ENCODE measurements around the gene SMPDL3A. TPM values are rescaled to one million over a fixed set of nuclear protein-coding genes. Genes with fewer than 3 reads are reported as not detected.

SMPDL3A gene
- polyA plus RNA-seq, 2 of the 4 experiments (the other 2 are of a cell fraction), result 2.0 to 3.3 TPM

DNA sequence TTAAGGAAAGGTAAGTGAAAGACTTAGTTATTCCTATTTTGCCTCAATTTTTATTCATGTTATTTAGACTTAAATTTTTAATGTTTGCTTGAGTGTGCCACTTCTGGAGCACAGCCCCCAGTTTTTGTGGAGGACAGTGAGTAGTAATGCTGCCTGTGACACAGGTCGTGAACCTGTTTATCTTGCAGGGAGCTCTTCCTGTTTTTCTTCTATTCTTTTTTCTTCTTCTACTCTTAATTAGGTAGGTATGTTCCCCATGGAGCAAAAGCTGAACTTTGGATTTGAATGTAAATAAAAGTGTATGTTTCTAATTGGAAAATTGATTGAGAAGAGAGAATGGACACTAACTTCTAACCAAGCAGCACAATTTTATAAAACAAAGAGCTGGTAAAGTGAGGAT lies 12.3 kb downstream of the SMPDL3A start:
- POLR2A ChIA-PET, result no interaction called here
- Histone ChIP-seq H3K4me3 (no peak overlapping the region), H3K9me3 (no peaks in the 10 kb centered on the region), H3K4me2 (no peak overlapping the region), H3K27ac (no peak overlapping the region), H3K4me1 (peaks cover 32% of the 10 kb centered on the region)
- ATAC-seq (no peak), FAIRE-seq (no peak), DNase-seq (ENCODE audit: low read depth in 1 of 2, low spot score in 1 of 2) (no peak)
- TF ChIP-seq GATA3 (IDR thresholded peaks at IDR 0.05; ENCODE audit: borderline replicate concordance), result no peak
- no peak for TF ChIP-seq NFE2L2 (conservative IDR thresholded peaks at IDR 0.05; ENCODE audit: low read length)
- no peak for TF ChIP-seq RFX5 (IDR thresholded peaks at IDR 0.05)
- no peak for TF ChIP-seq NPAS2 (CRISPR knock-in tag; IDR thresholded peaks at IDR 0.05; ENCODE audit: borderline replicate concordance)
- TF ChIP-seq FOXS1 (CRISPR knock-in tag; IDR thresholded peaks at IDR 0.05), result no peak
- TF ChIP-seq CHD2 (IDR thresholded peaks at IDR 0.05; ENCODE audit: low read length, partially characterized antibody), result no peak
- TF ChIP-seq SREBF2 (IDR thresholded peaks at IDR 0.05), result no peak
- TF ChIP-seq, protein P1, sequence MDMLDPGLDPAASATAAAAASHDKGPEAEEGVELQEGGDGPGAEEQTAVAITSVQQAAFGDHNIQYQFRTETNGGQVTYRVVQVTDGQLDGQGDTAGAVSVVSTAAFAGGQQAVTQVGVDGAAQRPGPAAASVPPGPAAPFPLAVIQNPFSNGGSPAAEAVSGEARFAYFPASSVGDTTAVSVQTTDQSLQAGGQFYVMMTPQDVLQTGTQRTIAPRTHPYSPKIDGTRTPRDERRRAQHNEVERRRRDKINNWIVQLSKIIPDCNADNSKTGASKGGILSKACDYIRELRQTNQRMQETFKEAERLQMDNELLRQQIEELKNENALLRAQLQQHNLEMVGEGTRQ (IDR thresholded peaks at IDR 0.05), result no peak
- no peak for TF ChIP-seq POLR2AphosphoS2 (conservative IDR thresholded peaks at IDR 0.05; ENCODE audit: low read length)
- no peak for TF ChIP-seq EP300 (IDR thresholded peaks at IDR 0.05)
- no peak for TF ChIP-seq SMC3 (IDR thresholded peaks at IDR 0.05)
- TF ChIP-seq, protein P2, sequence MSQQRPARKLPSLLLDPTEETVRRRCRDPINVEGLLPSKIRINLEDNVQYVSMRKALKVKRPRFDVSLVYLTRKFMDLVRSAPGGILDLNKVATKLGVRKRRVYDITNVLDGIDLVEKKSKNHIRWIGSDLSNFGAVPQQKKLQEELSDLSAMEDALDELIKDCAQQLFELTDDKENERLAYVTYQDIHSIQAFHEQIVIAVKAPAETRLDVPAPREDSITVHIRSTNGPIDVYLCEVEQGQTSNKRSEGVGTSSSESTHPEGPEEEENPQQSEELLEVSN (IDR thresholded peaks at IDR 0.05; ENCODE audit: borderline replicate concordance, low read depth), result no peak
- TF ChIP-seq HOXA7 (CRISPR knock-in tag; IDR thresholded peaks at IDR 0.05), result no peak
- no peak for TF ChIP-seq MYC (IDR thresholded peaks at IDR 0.05; ENCODE audit: borderline replicate concordance, low read length)
- no peak for TF ChIP-seq ZNF302 (CRISPR knock-in tag; IDR thresholded peaks at IDR 0.05)
- TF ChIP-seq HEYL (CRISPR knock-in tag; IDR thresholded peaks at IDR 0.05), result no peak
- TF ChIP-seq EHMT2 (IDR thresholded peaks at IDR 0.05; ENCODE audit: low read depth), result no peak
- TF ChIP-seq HOXB5 (CRISPR knock-in tag; IDR thresholded peaks at IDR 0.05), result no peak
- 96% methylated on average over 1 of the region's 1 CpG for WGBS (ENCODE audit: missing lambda C conversion rate)
- CTCF ChIA-PET, result interaction anchor here (1.0 to 1.9 kb wide), 2 partner anchors 12 to 57 kb away, joined by 3 to 8 read pairs; partner anchors contain the start of gene SMPDL3A

DNA sequence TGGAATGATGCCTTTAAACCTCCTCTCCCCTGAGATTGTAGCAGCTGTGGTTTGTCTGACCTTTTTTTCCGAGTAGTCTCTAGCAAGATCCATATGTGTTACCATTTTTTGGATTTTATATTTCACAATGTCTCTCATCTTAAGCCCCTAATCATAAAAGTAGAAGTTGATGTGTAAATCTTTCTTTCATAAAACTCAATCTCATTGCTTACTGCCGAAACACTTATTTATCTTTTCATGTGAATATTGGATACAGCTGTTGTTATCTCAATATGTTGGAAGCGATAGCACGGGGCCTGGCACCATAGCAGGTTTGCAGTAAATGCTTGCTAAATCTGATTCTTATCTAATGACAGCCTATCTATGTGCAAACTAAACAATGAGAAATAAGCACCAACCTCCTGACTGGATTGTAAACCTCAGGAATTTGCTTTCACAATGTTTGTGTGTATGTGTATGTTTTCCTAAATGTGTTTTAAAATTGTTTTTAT lies 14.2 kb downstream of the SMPDL3A start:
- H3K9me3 ChIP-seq, result no peaks in the 10 kb centered on the region
- TF ChIP-seq ESRRA (IDR thresholded peaks at IDR 0.05; ENCODE audit: borderline replicate concordance, low read length), result no peak
- ATAC-seq (no peak), DNase-seq (ENCODE audit: low read depth in 1 of 2, low spot score in 1 of 2) (no peak), FAIRE-seq (no peak)
- no peak overlapping the region for H3K27ac ChIP-seq
- ChIA-PET POLR2A (no interaction called here), CTCF (interaction anchor here (1.0 to 1.9 kb wide), 2 partner anchors 14 to 36 kb away, joined by 4 to 8 read pairs; partner anchors contain the start of gene SMPDL3A)
- WGBS (ENCODE audit: missing lambda C conversion rate), result 23% methylated on average over 4 of the region's 4 CpGs
- no peak overlapping the region for H3K4me3 ChIP-seq
- H3K4me2 ChIP-seq, result no peak overlapping the region
- peaks cover 25% of the 10 kb centered on the region for H3K4me1 ChIP-seq

DNA sequence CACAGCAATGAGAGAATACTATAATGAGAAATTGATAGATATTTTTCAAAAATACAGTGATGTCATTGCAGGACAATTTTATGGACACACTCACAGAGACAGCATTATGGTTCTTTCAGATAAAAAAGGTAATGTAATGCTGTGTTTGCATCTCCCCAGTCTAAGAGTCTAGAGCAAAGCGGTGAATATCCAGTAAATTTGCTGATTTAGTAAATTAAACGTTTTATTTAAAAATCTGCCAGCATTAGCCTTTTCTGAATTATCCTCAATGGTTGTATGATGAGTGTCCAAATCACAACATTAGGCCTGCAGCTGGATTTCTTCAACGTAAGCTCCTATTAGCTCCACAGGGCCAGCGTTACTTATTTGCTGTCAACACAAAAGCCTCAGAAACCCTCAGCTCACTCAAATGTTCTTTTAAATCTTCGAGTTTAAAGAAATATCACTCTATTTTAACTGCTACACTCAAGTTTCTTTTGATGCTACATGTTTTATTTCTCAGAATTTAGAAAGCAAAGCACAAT lies 16.0 kb downstream of the SMPDL3A start:
- DNase-seq (ENCODE audit: low read depth in 1 of 2, low spot score in 1 of 2) (no peak), FAIRE-seq (no peak), ATAC-seq (no peak)
- no peak overlapping the region for H3K4me2 ChIP-seq
- H3K4me1 ChIP-seq, result peaks cover 8% of the 10 kb centered on the region
- WGBS (ENCODE audit: missing lambda C conversion rate), result 57% methylated on average over 5 of the region's 5 CpGs
- no peak for TF ChIP-seq FOSL2 (IDR thresholded peaks at IDR 0.05)
- TF ChIP-seq FOSL2 (CRISPR knock-in tag; IDR thresholded peaks at IDR 0.05), result no peak
- TF ChIP-seq MAFK (IDR thresholded peaks at IDR 0.05; ENCODE audit: partially characterized antibody), result peak; percentile 43
- TF ChIP-seq, protein P3, sequence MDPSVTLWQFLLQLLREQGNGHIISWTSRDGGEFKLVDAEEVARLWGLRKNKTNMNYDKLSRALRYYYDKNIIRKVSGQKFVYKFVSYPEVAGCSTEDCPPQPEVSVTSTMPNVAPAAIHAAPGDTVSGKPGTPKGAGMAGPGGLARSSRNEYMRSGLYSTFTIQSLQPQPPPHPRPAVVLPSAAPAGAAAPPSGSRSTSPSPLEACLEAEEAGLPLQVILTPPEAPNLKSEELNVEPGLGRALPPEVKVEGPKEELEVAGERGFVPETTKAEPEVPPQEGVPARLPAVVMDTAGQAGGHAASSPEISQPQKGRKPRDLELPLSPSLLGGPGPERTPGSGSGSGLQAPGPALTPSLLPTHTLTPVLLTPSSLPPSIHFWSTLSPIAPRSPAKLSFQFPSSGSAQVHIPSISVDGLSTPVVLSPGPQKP (IDR thresholded peaks at IDR 0.05; ENCODE audit: low read depth, low read length), result no peak
- no peak for TF ChIP-seq NR3C1 (IDR thresholded peaks at IDR 0.05)
- TF ChIP-seq TFCP2L1 (CRISPR knock-in tag; IDR thresholded peaks at IDR 0.05), result no peak
- TF ChIP-seq, protein P4, sequence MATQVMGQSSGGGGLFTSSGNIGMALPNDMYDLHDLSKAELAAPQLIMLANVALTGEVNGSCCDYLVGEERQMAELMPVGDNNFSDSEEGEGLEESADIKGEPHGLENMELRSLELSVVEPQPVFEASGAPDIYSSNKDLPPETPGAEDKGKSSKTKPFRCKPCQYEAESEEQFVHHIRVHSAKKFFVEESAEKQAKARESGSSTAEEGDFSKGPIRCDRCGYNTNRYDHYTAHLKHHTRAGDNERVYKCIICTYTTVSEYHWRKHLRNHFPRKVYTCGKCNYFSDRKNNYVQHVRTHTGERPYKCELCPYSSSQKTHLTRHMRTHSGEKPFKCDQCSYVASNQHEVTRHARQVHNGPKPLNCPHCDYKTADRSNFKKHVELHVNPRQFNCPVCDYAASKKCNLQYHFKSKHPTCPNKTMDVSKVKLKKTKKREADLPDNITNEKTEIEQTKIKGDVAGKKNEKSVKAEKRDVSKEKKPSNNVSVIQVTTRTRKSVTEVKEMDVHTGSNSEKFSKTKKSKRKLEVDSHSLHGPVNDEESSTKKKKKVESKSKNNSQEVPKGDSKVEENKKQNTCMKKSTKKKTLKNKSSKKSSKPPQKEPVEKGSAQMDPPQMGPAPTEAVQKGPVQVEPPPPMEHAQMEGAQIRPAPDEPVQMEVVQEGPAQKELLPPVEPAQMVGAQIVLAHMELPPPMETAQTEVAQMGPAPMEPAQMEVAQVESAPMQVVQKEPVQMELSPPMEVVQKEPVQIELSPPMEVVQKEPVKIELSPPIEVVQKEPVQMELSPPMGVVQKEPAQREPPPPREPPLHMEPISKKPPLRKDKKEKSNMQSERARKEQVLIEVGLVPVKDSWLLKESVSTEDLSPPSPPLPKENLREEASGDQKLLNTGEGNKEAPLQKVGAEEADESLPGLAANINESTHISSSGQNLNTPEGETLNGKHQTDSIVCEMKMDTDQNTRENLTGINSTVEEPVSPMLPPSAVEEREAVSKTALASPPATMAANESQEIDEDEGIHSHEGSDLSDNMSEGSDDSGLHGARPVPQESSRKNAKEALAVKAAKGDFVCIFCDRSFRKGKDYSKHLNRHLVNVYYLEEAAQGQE (IDR thresholded peaks at IDR 0.05), result no peak
- H3K27ac ChIP-seq, result no peak overlapping the region
- ChIA-PET POLR2A (no interaction called here), CTCF (interaction anchor here (1.0 kb wide), 1 partner anchor 35 kb away, joined by 3 read pairs; no protein-coding TSS in a partner anchor)
- no peaks in the 10 kb centered on the region for H3K9me3 ChIP-seq
- H3K4me3 ChIP-seq, result no peak overlapping the region
